CD8-positive, alpha-beta memory T cell (primary cell): Measurements from ENCODE around the gene CCNB2. TPM values are rescaled to one million over a fixed set of nuclear protein-coding genes. Genes with fewer than 3 reads are reported as not detected.
"Not testable (repeated sequence)": the region's sequence is repeated elsewhere in the genome, so short reads cannot be mapped to it uniquely, and the experiment has no call there.

Source experiments
- CTCF ChIA-PET: fragments of 350-600 bp; sonication (Branson Sonifier 250); formaldehyde crosslinking; loops from one replicate; lab custom pipeline; 2021; ENCODE audit warnings: antibody characterized with exemption; lab: Charles Lee
- POLR2A ChIA-PET: fragments of 350-600 bp; sonication (Branson Sonifier 250); formaldehyde crosslinking; loops from one replicate; lab custom pipeline; 2021; ENCODE audit warnings: antibody characterized with exemption; lab: Charles Lee
- DNase-seq, 5 donors: peaks; one replicate each; pipeline versions ENCODE4 v3.0.0 to v3.0.0-alpha.2; 2020 to 2022; ENCODE audit warnings: mixed read lengths in 1 of 5
- H3K27ac ChIP-seq: one replicate; pipeline ENCODE4 v1.7.0; 2013; ENCODE audit warnings: low read depth, mild to moderate bottlenecking, low read length, moderate library complexity
- H3K27me3 ChIP-seq: 2 replicates; pipeline ENCODE4 v1.7.0; 2013; ENCODE audit warnings: low read length, mild to moderate bottlenecking; ENCODE audit not compliant: insufficient read depth, poor library complexity, severe bottlenecking
- H3K36me3 ChIP-seq: 2 replicates; pipeline ENCODE4 v1.7.0; 2013; ENCODE audit warnings: mild to moderate bottlenecking, low read length, moderate library complexity; ENCODE audit not compliant: insufficient read depth
- H3K4me1 ChIP-seq: 2 replicates; pipeline ENCODE4 v1.7.0; 2013; ENCODE audit warnings: mild to moderate bottlenecking, low read length, moderate library complexity; ENCODE audit not compliant: insufficient read depth
- H3K4me3 ChIP-seq: 2 replicates; pipeline ENCODE4 v1.7.0; 2013; ENCODE audit warnings: mild to moderate bottlenecking, low read length
- H3K9me3 ChIP-seq: 2 replicates; pipeline ENCODE4 v1.7.0; 2013; ENCODE audit warnings: mild to moderate bottlenecking, low read length
- H3K27ac Mint-ChIP-seq, 8 donors: one replicate each; pipeline ENCODE4 v1.8.0; 2020 to 2021; ENCODE audit warnings: mixed read lengths in 8 of 8, mild to moderate bottlenecking in 6 of 8, inconsistent platforms in 3 of 8, moderate library complexity in 3 of 8
- H3K27me3 Mint-ChIP-seq, 2 donors: one replicate each; pipeline ENCODE4 v1.8.0; 2020 to 2021; ENCODE audit warnings: mixed read lengths in 2 of 2, mild to moderate bottlenecking in 1 of 2, moderate library complexity in 1 of 2
- H3K36me3 Mint-ChIP-seq, 3 donors: one replicate each; pipeline ENCODE4 v1.8.0; 2020 to 2021; ENCODE audit warnings: mixed read lengths in 3 of 3, inconsistent platforms in 1 of 3, mild to moderate bottlenecking in 1 of 3
- H3K4me1 Mint-ChIP-seq, 3 donors: one replicate each; pipeline ENCODE4 v1.8.0; 2020 to 2021; ENCODE audit warnings: mixed read lengths in 3 of 3, inconsistent platforms in 1 of 3, mild to moderate bottlenecking in 1 of 3
- H3K4me3 Mint-ChIP-seq, 7 donors: one replicate each; pipeline ENCODE4 v1.8.0; 2020 to 2021; ENCODE audit warnings: mixed read lengths in 7 of 7, mild to moderate bottlenecking in 6 of 7, moderate library complexity in 4 of 7, inconsistent platforms in 2 of 7
- H3K9me3 Mint-ChIP-seq, 5 donors: one replicate each; pipeline ENCODE4 v1.8.0; 2020 to 2022; ENCODE audit warnings: mixed read lengths in 5 of 5, mild to moderate bottlenecking in 3 of 5, moderate library complexity in 2 of 5, inconsistent platforms in 1 of 5
- polyA plus RNA-seq: library from polyadenylated mRNA; unstranded; fragments of 300-500 nt; fragmentation: Illumina TruSeq; gene quantifications from one replicate; pipeline ENCODE4 v1.2.3, GENCODE V29; 2021
- total RNA-seq, 2 experiments: library from RNA; stranded (reverse); gene quantifications; one replicate each; pipeline ENCODE4 v1.2.3, GENCODE V29; 2021

Gene CCNB2
- total and polyA plus RNA-seq, 3 experiments from 2014 or later = 0.51 to 30.3 (median 28.2) TPM

- CTCF ChIA-PET = interaction anchor here (0.9 kb wide), 1 partner anchor 369 kb away, joined by 3 read pairs; no protein-coding TSS in a partner anchor
- H3K4me3 ChIP-seq = no peak overlapping the region
- Mint-ChIP-seq H3K4me3 (no peak overlapping the region), H3K27ac (no peak overlapping the region), H3K4me1 (no peaks in the 10 kb centered on the region), H3K27me3 (peaks cover 0 to 3% of the 10 kb centered on the region in 2 donors), H3K9me3 (no peaks in the 10 kb centered on the region), H3K36me3 (no peaks in the 10 kb centered on the region)
- H3K9me3 ChIP-seq = no peaks in the 10 kb centered on the region
- DNase-seq = peak in 1 of 5 donors; percentile 13
- H3K27ac ChIP-seq = no peak overlapping the region
- no peaks in the 10 kb centered on the region for H3K36me3 ChIP-seq
- H3K4me1 ChIP-seq = no peaks in the 10 kb centered on the region
- H3K27me3 ChIP-seq = no peaks in the 10 kb centered on the region
- POLR2A ChIA-PET = no interaction called here
Measured at GRCh38 chr15:59160880-59161593, 56.1 kb downstream of the CCNB2 start.

- H3K27ac ChIP-seq, DNase-seq, POLR2A ChIA-PET, H3K9me3 ChIP-seq, H3K4me1 ChIP-seq, H3K36me3 Mint-ChIP-seq, H3K36me3 ChIP-seq, H3K27me3 ChIP-seq, H3K27ac Mint-ChIP-seq, H3K4me3 Mint-ChIP-seq, H3K27me3 Mint-ChIP-seq, H3K4me3 ChIP-seq, H3K9me3 Mint-ChIP-seq, H3K4me1 Mint-ChIP-seq: not testable (repeated sequence)
- CTCF ChIA-PET = interaction anchor here (0.8 to 0.9 kb wide), 2 partner anchors 12 to 368 kb away, joined by 3 read pairs; no protein-coding TSS in a partner anchor
Measured at GRCh38 chr15:59162080-59162479, 57.1 kb downstream of the CCNB2 start.

- H3K27me3 ChIP-seq = no peaks in the 10 kb centered on the region
- Mint-ChIP-seq H3K36me3 (no peaks in the 10 kb centered on the region), H3K27ac (no peak overlapping the region), H3K9me3 (no peaks in the 10 kb centered on the region), H3K27me3 (peaks cover 0 to 2% of the 10 kb centered on the region in 2 donors), H3K4me3 (no peak overlapping the region), H3K4me1 (no peaks in the 10 kb centered on the region)
- DNase-seq = no peak
- no peaks in the 10 kb centered on the region for H3K4me1 ChIP-seq
- no peak overlapping the region for H3K27ac ChIP-seq
- POLR2A ChIA-PET = no interaction called here
- CTCF ChIA-PET = no interaction called here
- no peak overlapping the region for H3K4me3 ChIP-seq
- no peaks in the 10 kb centered on the region for H3K36me3 ChIP-seq
- H3K9me3 ChIP-seq = no peaks in the 10 kb centered on the region
Measured at GRCh38 chr15:59165726-59166125, 60.8 kb downstream of the CCNB2 start.

GRCh38 chr15:59166166-59166565, 61.2 kb downstream of the CCNB2 start:
- no peaks in the 10 kb centered on the region for H3K4me1 ChIP-seq
- H3K27ac ChIP-seq = no peak overlapping the region
- Mint-ChIP-seq H3K36me3 (no peaks in the 10 kb centered on the region), H3K4me3 (no peak overlapping the region), H3K27me3 (peaks cover 0 to 2% of the 10 kb centered on the region in 2 donors), H3K4me1 (no peaks in the 10 kb centered on the region), H3K9me3 (no peaks in the 10 kb centered on the region), H3K27ac (no peak overlapping the region)
- no peaks in the 10 kb centered on the region for H3K9me3 ChIP-seq
- no peaks in the 10 kb centered on the region for H3K27me3 ChIP-seq
- ChIA-PET POLR2A (no interaction called here), CTCF (no interaction called here)
- no peak overlapping the region for H3K4me3 ChIP-seq
- no peaks in the 10 kb centered on the region for H3K36me3 ChIP-seq
- DNase-seq = no peak

- no peak overlapping the region for H3K4me3 Mint-ChIP-seq
- Histone ChIP-seq H3K4me3 (no peak overlapping the region), H3K4me1 (no peaks in the 10 kb centered on the region), H3K27ac (no peak overlapping the region), H3K9me3 (no peaks in the 10 kb centered on the region), H3K27me3 (no peaks in the 10 kb centered on the region), H3K36me3 (no peaks in the 10 kb centered on the region)
- no peaks in the 10 kb centered on the region for H3K4me1 Mint-ChIP-seq
- no peak for DNase-seq
- no peaks in the 10 kb centered on the region for H3K9me3 Mint-ChIP-seq
- ChIA-PET CTCF (no interaction called here), POLR2A (no interaction called here)
- peaks cover 0 to 2% of the 10 kb centered on the region in 2 donors for H3K27me3 Mint-ChIP-seq
- H3K36me3 Mint-ChIP-seq = no peaks in the 10 kb centered on the region
- no peak overlapping the region for H3K27ac Mint-ChIP-seq
Measured at GRCh38 chr15:59166601-59167265, 61.8 kb downstream of the CCNB2 start.

- ChIA-PET POLR2A (no interaction called here), CTCF (no interaction called here)
- Histone ChIP-seq H3K4me3 (no peak overlapping the region), H3K27ac (no peak overlapping the region), H3K9me3 (no peaks in the 10 kb centered on the region), H3K4me1 (no peaks in the 10 kb centered on the region), H3K36me3 (no peaks in the 10 kb centered on the region), H3K27me3 (no peaks in the 10 kb centered on the region)
- Mint-ChIP-seq H3K27ac (no peak overlapping the region), H3K4me3 (no peak overlapping the region), H3K9me3 (peaks cover 0 to 2% (median 0%) of the 10 kb centered on the region in 5 donors), H3K36me3 (peaks cover 0 to under 1% (median 0%) of the 10 kb centered on the region in 3 donors), H3K4me1 (no peaks in the 10 kb centered on the region), H3K27me3 (peaks cover under 1 to 2% of the 10 kb centered on the region in 2 donors)
- DNase-seq = no peak
Measured at GRCh38 chr15:59168536-59168935, 63.6 kb downstream of the CCNB2 start.

GRCh38 chr15:59169251-59169708, 64.3 kb downstream of the CCNB2 start:
- Mint-ChIP-seq H3K36me3 (peaks cover 0 to 3% (median 2%) of the 10 kb centered on the region in 3 donors), H3K27ac (no peak overlapping the region), H3K27me3 (peaks cover 2 to 3% of the 10 kb centered on the region in 2 donors), H3K4me3 (no peak overlapping the region), H3K4me1 (no peaks in the 10 kb centered on the region), H3K9me3 (peaks cover 0 to 4% (median 2%) of the 10 kb centered on the region in 5 donors)
- no peak for DNase-seq
- Histone ChIP-seq H3K4me1 (no peaks in the 10 kb centered on the region), H3K27ac (no peak overlapping the region), H3K36me3 (no peaks in the 10 kb centered on the region), H3K4me3 (no peak overlapping the region), H3K27me3 (no peaks in the 10 kb centered on the region), H3K9me3 (no peaks in the 10 kb centered on the region)
- ChIA-PET CTCF (no interaction called here), POLR2A (no interaction called here)

- ChIA-PET CTCF (no interaction called here), POLR2A (no interaction called here)
- H3K27ac ChIP-seq = no peak overlapping the region
- Mint-ChIP-seq H3K4me1 (no peaks in the 10 kb centered on the region), H3K4me3 (peak overlapping the region in 1 of 7 donors; percentile 9), H3K36me3 (peaks cover 0 to 3% (median 2%) of the 10 kb centered on the region in 3 donors), H3K27me3 (peaks cover 3 to 6% of the 10 kb centered on the region in 2 donors), H3K27ac (peak overlapping the region in 1 of 8 donors; percentile 33), H3K9me3 (peaks cover 0 to 4% (median 2%) of the 10 kb centered on the region in 5 donors)
- H3K9me3 ChIP-seq = no peaks in the 10 kb centered on the region
- no peak overlapping the region for H3K4me3 ChIP-seq
- no peak for DNase-seq
- H3K36me3 ChIP-seq = no peaks in the 10 kb centered on the region
- H3K4me1 ChIP-seq = no peaks in the 10 kb centered on the region
- H3K27me3 ChIP-seq = no peaks in the 10 kb centered on the region
Measured at GRCh38 chr15:59170295-59171066, 65.5 kb downstream of the CCNB2 start.
